GM21367 (cell line): ENCODE data around the gene SCARF1.
A peak's percentile ranks its signal among the peaks of the same experiment; 100 is the strongest.

Experiments
- ATAC-seq: cut with Tn5 transposase; IDR thresholded peaks from one replicate; pipeline ENCODE4 v1.9.1; 2021; ENCODE audit not compliant: unreplicated experiment

Gene SCARF1

GRCh38 chr17:1628856-1629503, 16.6 kb downstream of the SCARF1 start:
- peak; percentile 34 for ATAC-seq

DNA sequence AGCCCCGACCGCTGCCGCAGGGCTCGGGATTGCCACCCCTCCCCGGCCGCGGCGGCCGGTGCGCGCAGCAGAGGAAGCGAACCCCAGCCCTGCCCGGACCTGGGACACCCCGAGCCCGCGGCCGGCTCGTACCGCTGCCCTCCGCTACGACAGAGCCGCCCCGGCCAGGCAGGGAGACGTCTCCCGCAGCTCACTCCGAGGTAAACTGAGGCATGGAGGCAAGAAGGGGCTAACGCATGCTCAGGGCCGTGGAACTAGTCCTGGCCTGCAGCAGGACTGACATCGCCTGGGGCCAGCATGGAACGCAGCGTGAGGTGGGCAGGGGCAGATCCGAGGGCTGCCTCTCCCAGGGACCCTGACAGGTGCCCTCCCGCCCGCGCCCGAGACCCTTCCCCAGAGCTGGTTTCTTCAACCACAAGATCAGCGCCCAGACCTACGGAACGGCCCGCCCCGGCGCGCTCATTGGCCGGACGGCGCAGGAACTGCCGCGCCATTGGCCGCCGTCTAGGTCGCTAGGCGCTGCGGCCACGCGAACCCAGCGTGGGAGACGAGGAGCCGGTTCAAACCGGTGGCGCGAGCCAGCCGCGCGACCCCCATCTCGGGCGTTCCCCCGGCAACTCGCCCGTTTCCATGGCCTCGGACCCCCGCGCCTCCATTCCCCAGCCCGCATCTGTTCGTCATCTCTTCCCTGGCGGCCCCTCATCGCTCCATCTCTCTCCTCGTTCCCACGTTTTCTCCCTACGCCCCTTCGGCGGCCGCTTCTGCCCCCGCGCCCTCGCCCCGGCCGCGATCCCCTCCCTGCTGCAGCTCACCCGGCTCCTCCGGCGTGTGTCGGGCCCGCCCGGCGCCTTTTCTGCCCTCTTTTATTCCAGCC, 17.3 kb downstream of the SCARF1 start, which contains the start of gene SLC43A2:
Gene SLC43A2, minus strand, starts transcription at position 853 of the 874 bp plus-strand sequence. CDS start 960 bp downstream, outside the sequence.
- peak; percentile 41 for ATAC-seq

GRCh38 chr17:1627182-1627981, 18.1 kb downstream of the SCARF1 start:
- no peak for ATAC-seq

DNA sequence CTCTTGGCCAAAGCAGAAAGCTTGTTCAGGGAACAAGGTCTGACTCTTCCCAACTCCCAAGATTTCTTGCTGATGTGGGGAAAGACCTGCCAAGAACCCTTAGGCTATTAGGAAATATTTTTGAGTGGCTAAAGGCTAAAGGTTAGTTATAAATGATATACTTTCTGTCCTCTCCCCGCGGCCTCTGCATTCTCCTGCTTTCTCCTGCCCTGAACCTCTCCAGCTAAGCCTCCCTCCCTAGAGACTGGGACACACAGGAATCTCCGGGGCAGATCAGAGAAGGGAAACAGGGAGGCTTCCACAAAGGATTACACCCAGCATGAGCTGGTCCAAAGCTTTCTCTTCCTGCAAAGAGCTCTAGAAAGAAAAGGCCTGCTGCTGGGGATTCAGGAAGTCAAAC, 19.2 kb downstream of the SCARF1 start:
- ATAC-seq, result no peak

- no peak for ATAC-seq
Measured at GRCh38 chr17:1625581-1625980, 20.0 kb downstream of the SCARF1 start.

DNA sequence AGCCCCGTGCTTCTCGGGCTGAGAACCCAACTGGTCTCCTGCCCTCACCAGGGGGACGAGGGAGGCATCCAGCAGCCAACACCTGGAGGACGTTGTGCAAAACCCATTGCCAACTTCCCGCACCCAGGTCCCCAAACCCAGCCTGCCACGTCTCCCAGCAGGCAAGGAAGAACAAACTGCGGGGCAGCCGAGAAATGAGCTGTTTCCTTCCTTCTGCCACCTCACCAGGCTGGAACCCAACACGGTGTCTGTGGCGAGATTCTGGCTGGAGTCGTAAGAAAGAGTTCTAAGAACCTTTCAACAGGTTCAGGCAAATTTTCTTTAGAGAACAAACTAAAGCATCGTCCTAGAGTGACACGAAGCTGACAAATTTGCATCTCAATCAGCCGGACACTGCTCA, 20.5 kb downstream of the SCARF1 start:
- ATAC-seq, result no peak

DNA sequence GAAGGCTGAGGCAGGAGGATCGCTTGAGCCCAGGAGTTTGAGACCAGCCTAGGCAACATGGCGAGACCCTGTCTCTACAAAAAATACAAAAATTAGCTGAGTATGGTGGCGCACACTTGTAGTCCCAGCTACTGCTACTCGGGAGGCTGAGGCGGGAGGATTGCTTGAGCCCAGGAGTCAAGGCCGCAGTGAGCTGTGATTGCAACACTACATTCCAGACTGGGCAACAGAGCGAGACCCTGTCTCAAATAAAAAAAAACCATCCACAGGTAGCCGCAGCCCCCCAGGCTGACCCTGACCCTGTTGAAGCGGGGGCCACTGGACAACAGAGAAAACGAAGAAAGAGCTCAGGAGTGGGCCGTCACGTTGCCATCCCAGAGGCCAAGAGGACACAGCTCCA, 20.9 kb downstream of the SCARF1 start:
- ATAC-seq, result no peak

GRCh38 chr17:1623057-1623630, 22.4 kb downstream of the SCARF1 start:
- no peak for ATAC-seq

DNA sequence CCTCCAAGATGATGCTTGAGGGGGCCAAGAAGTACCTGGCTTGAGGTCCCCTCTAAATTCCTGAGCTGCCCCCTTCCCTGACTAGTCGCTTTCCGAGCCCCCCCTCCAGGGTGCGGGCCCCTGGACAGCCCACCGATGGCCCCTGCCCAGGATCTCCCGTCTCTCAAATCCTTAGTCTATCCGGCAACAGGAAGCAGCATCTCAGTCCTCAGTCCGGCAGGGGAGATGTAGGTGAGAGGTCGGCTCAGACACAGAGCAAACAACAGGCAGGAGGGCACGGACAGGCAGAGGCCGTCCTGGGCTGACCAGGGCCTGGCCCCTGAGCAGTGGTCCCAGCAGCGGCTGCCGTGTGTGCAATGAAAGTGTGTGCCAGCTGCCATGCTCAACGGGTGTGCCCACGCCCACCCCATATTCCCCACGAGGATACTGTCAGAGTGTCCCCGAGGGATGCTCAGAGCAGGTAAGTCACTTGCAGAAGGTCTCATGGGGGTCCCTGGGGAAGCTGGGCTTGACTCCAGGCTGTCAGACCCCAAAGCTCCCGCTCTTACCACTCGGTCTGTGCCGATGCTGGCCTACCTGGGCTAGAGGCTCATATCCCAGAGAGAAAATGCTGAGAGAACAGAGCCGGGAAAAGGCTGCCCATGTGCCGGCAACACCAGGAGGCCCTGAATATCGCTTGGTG, 24.1 kb downstream of the SCARF1 start:
- ATAC-seq, result no peak

DNA sequence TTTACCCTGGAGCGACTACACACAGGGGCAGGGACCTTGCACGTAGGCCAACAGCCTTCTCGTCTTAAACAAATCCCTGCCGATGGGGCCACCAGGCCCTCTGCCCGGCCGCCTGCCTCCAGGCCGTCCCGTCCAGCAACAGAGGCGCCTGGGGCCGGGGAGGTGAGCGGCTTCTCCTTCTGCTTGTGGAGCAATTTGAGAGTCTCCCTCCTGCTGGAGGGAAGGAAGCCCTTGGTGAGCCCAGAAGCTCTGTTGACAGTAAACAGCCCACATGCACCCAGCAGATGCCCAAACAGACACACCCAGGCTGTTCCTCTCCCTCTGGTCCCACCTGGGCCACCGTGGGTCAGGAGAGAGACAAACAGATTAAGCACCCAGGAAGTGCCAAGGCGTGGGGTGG, 25.0 kb downstream of the SCARF1 start:
- no peak for ATAC-seq

GRCh38 chr17:1617620-1618174, 27.8 kb downstream of the SCARF1 start:
- no peak for ATAC-seq

- no peak for ATAC-seq
Measured at GRCh38 chr17:1616101-1616500, 29.4 kb downstream of the SCARF1 start.

- ATAC-seq, result no peak
Measured at GRCh38 chr17:1612400-1612799, 33.1 kb downstream of the SCARF1 start.

DNA sequence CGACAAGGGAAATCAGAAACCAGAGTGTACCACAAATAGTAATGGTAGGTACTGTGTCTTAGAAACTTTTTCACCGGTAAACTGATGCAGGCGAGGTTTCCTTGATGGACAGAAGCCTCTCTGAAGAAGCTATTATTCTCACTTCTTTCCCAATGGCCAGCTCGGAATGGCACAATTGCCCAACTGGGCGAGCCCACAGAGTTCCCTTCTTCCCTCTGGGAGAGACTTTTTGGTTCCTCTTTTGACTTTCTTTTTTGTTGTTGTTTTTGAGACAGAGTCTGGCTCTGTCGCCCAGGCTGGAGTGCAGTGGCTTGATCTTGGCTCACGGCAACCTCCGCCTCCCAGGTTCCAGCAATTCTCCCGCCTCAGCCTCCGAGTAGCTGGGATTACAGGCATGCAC, 33.8 kb downstream of the SCARF1 start:
- no peak for ATAC-seq

DNA sequence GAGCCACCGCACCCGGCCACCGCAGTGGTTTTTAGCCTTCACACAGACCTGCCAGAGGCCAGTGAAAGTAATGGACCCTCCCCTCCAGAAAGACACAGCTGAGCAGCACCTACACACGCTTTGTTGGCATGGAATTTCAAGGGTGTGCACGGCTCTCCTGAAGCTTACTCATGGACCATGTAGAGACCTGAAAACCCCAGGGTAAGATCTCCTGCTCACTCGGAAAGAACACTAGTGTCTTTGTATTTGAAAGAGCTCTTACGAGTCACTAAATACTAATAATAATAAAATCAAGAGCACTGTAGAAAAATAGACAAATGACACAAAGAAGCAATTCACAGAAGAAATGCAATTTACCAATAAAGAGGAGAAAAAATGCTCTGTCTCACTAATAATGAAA, 36.9 kb downstream of the SCARF1 start:
- no peak for ATAC-seq

DNA sequence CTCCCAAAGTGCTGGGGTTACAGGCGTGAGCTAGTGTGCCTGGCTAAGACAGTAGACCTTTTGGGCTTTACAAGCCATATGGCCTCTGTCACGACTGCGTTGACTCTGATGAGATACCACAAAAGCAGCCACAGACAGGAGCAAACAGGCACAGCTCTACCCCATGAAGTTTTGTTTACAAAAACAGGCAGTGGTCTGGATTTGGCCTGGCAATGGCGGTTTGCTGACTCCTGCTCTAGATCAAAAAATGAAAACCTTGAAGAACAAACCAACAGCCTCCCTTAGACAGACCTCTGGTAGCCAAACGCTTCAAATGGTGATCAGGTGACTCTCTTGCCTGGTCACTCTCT, 37.6 kb downstream of the SCARF1 start:
- ATAC-seq, result no peak

GRCh38 chr17:1606352-1606985, 39.1 kb downstream of the SCARF1 start:
- ATAC-seq, result no peak

DNA sequence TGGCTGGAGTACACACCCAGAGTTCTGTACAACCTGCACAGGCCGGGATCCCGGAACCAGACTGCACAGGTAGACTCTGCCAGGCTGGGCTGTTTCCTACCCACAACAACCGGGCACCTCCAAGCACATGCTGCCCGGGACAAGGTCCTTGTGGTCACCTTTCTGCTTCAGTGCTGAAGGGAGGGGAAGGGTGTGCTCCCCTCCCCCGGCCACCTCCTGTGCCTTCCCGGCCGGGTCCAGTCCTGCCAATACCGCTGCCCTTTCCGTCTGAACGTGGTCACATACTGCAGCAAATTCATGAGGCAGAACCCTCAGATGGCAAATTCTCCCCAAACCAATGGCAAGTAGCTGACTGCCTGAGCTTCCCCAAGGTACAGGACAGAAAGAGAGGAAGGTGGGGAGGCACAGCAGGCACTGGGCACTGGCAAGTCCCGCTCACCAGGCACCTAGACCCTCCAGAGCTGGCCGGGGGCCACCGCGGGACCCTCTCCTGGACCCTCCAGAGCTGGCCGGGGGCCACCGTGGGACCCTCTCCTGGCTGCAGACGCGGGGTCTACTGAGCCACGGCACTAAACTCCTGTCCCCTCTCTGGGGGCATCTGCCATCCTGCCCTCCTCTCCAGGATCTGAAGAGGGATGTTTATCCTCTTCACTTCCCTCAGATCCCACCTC, 39.7 kb downstream of the SCARF1 start:
- ATAC-seq, result no peak

DNA sequence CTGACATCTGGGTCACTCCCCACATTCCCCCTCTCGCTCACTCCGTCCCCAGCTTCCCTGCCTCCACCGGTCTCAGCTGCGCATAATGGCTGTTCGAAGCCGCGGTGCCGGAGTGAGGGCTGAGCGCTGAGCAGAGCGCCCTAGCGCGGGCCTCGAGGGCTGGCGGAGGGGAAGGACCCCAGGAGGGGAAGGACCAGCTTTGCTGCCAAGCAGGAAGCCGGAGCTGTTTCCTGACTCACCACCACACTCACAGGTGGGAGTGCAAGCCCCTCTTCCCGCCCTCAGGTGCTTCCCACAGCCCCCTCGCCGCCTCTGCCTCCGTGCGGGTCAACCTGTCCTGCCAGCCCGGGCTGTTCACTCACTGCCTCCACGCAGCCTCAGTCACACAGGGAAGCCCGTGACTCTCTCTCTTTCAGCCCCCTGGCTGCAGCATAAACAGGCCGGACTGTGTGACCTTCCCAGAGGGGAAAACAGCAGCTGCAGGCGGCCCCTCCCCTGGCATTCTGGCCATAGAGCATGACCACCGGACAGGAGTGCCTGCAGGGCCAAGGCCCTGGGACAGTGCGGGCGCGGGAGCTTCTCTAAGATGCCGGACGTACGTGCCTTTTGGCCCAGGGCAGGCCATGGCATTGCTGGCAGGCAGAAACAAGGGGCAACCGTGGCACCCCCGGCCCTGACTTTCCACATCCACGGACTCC, 40.6 kb downstream of the SCARF1 start:
- ATAC-seq, result no peak
